NB4 (cell line): Measurements from ENCODE around the gene NKX2-1.

ENCODE experiments used
- TF ChIP-seq, protein P1 (sequence below): IDR thresholded peaks from one replicate; pipeline ENCODE4 v1.5.1; 2012; ENCODE audit warnings: low read depth, low read length
- TF ChIP-seq, protein P2 (sequence below): IDR thresholded peaks from 2 replicates; pipeline ENCODE4 v1.6.1; 2011; ENCODE audit warnings: low read depth, low read length

DNA sequence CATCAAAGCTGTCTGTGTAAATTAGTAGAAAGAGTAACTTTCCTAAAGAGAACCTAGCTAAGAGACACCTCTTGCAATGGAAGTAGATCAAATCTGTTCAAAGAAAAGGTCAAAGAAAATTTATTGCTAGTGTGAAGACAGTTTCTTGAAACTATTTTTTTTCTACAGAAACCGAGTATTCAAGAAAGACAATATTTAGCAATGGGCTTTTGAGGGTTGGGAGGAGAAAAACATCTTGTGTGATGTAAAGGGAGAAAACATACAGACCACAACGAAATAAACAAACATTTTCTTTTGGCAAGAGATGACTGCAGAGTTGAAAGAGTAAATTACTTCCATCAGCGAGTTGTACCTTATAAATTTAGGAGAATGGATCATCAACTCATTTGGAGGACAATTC is 24.4 kb downstream of the NKX2-1 start:
- TF ChIP-seq, protein P1, sequence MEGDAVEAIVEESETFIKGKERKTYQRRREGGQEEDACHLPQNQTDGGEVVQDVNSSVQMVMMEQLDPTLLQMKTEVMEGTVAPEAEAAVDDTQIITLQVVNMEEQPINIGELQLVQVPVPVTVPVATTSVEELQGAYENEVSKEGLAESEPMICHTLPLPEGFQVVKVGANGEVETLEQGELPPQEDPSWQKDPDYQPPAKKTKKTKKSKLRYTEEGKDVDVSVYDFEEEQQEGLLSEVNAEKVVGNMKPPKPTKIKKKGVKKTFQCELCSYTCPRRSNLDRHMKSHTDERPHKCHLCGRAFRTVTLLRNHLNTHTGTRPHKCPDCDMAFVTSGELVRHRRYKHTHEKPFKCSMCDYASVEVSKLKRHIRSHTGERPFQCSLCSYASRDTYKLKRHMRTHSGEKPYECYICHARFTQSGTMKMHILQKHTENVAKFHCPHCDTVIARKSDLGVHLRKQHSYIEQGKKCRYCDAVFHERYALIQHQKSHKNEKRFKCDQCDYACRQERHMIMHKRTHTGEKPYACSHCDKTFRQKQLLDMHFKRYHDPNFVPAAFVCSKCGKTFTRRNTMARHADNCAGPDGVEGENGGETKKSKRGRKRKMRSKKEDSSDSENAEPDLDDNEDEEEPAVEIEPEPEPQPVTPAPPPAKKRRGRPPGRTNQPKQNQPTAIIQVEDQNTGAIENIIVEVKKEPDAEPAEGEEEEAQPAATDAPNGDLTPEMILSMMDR, result no peak
- TF ChIP-seq, protein P2, sequence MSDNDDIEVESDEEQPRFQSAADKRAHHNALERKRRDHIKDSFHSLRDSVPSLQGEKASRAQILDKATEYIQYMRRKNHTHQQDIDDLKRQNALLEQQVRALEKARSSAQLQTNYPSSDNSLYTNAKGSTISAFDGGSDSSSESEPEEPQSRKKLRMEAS, result no peak
